AG20443 (cell line): Measurements from ENCODE around the gene ZFP69B.
"Not testable (repeated sequence)": the region's sequence is repeated elsewhere in the genome, so short reads cannot be mapped to it uniquely, and the experiment has no call there.

Experiments used
- DNase-seq: peaks from one replicate; pipeline ENCODE4 v3.0.0; 2012; ENCODE audit warnings: low spot score, mixed read lengths

The ZFP69B gene

DNA sequence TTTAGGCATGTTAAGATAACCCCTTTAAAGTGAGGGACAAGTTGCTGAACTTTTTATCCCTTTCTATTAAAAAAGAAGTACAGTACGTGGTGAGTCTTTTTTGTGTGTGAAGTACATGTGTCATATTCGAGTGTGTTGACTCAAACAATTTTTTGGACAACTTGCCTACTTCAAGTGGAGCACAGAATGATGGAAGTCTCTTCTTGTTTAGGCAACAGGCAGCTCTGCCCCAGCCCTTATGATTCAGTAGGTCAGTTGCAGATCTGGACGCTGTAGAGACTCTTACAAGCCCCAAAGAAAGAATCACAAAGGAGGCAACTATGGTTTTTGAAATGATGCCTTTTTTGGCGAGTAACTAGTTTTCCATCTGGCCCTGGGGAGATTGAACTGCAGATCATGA, 14.4 kb upstream of the ZFP69B start:
- no peak for DNase-seq

DNA sequence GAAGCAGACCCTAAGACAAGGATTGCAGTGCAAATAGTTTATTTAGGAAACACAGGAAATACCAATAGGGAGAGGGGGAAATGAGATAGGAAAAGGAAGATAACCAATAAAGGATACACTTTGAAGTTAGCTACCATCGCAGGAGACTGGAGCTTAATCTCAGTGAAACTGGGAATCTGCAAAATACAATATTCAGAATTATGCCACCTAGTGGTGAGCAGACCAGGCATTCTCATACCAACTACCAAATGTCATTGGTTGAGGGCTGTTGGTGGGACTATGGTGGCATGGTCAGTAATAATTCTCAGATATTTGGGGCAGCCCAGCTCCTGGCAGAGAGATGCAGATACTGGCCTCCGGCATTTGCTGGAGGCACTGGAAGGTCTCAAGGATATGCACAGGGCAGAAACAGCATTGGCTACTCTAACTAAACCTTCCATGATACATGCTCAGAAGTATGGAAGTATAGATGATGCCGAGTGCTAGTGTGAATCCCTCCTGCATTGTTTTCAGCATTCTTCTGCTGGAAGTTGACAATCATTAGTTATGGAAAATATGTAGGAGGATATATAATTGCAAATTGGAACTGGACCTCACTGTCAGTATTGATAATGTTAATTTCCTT, 11.8 kb upstream of the ZFP69B start:
- DNase-seq, result peak; percentile 66

DNA sequence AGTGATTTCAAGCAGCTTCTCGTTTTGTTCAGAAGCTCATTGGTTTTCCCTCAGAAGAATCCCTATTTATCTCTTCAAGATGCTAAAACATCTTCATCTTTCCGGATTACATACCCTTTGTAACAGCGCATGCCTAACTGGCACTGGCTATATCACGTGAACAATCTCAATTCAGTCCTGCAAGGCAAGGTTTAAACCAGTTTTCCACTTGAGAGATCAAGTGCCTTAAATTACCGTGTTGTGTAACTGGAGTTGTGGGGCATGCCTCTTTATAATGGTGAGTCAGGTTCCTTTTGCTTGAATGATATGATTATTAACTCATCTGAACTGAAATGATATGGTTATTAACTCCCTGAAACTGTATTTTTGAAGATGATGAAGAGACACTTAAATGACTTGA, 11.0 kb upstream of the ZFP69B start:
- DNase-seq, result no peak

DNA sequence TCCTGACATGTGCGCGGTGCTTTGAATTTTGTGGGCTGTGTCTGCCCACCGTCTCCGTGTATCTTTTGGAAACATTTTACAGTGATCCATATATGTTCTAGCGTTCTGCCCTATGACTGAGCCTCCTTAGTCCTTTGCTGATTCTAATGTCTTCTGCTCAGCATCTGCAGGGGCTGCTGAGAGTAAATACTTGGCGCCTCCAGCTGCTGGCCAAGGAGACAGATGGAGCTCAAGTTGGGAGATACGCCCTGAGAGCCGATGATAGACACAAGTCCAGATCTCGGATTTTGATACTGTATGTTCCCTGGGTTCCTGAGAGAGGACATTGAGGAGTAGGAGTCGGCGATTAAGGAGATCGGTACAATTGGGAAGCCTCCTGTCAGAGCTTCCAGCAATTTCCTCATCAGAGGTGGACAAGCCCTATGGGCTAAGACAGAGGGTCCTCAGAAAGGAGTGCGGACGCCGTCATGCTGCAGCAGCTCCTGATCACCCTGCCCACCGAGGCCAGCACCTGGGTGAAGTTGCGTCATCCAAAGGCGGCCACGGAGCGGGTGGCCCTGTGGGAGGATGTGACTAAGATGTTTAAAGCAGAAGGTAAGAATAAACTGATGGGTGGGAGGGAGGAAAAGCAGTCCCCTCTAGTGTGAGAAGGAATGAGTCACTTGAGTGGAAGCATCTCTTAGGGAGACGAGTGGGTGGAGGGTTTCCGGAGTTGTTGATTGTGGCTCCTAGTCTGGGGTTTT, 390 bp downstream of the ZFP69B start:
- peak; percentile 25 for DNase-seq

DNA sequence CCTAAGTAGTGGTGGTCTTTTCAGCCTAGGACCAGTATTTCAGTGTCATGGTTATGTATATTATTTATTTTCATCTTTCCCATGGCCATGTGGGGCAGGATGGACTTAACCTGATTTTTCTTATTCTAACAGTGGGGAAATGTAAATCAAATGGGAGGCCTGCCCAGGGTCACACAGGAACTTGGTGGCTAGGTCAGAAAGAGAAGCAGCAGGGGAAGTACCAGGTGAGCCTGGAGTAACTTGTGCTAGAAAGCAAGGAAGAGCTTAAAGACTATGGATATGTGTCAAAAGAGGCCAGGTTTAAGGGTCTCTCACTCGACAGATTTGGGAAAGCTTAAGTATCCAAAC, 936 bp downstream of the ZFP69B start:
- DNase-seq, result no peak

DNA sequence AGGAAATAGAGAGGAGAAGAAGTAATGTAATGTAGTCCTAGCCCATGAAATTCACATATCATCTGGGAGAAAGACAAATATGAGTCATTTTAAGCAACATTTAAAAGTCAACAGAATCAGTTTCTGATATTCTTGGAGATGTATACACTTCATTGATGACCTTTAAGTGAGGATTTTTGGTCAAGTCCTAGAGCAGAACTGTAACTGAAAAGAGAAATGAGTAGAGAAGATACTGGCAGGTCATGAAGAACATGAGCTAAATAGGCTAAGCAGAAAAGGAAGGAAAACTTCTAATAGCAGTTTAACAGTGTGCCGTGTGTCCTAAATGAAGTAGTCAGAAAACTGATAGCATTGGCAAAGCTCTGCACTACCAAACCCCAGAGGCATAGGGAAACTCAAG, 4.6 kb downstream of the ZFP69B start:
- no peak for DNase-seq

DNA sequence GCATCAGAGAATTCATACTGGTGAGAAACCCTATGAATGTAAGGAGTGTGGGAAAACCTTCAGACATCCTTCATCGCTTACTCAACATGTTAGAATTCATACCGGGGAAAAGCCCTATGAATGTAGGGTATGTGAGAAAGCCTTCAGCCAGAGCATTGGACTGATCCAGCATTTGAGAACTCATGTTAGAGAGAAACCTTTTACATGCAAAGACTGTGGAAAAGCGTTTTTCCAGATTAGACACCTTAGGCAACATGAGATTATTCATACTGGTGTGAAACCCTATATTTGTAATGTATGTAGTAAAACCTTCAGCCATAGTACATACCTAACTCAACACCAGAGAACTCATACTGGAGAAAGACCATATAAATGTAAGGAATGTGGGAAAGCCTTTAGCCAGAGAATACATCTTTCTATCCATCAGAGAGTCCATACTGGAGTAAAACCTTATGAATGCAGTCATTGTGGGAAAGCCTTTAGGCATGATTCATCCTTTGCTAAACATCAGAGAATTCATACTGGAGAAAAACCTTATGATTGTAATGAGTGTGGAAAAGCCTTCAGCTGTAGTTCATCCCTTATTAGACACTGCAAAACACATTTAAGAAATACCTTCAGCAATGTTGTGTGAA, 12.8 kb downstream of the ZFP69B start:
- DNase-seq, result no peak

DNA sequence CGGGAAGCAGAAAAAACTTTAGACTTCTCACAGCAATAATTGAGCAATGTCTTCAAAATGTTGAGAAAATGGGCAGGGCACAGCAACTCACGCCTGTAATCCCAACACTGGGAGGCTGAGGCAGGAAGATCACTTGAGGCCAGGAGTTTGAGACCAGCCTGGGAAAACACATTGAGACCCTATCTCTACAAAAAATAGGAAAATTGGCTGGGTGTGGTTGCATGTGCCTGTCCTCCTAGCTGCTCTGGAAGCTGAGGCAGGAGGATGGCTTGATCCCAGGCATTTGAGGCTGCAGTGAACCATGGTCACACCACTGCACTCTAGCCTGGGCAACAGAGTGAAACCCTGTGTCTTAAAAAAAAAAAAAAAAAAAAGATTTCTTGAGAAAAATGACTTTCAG, 19.1 kb downstream of the ZFP69B start:
- DNase-seq, result no peak

DNA sequence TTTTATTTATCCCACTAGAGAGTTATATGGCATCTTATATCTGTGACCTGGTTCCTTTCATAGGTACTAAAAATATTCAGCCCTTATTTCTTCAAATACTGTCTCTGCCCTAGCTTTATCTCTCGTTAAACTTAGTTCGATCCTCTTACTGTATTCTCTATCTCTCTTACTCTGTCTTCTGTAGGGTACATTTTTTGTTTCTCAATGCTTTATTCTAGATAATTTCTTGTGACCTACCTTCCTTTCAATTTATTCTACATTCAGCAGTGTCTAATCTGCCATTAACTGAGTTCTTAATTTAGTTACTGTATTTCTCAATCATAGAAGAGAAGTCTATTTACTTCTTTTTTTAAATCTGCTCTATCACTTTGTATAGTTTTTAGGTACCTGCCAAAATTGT, 25.0 kb downstream of the ZFP69B start:
- no peak for DNase-seq

DNA sequence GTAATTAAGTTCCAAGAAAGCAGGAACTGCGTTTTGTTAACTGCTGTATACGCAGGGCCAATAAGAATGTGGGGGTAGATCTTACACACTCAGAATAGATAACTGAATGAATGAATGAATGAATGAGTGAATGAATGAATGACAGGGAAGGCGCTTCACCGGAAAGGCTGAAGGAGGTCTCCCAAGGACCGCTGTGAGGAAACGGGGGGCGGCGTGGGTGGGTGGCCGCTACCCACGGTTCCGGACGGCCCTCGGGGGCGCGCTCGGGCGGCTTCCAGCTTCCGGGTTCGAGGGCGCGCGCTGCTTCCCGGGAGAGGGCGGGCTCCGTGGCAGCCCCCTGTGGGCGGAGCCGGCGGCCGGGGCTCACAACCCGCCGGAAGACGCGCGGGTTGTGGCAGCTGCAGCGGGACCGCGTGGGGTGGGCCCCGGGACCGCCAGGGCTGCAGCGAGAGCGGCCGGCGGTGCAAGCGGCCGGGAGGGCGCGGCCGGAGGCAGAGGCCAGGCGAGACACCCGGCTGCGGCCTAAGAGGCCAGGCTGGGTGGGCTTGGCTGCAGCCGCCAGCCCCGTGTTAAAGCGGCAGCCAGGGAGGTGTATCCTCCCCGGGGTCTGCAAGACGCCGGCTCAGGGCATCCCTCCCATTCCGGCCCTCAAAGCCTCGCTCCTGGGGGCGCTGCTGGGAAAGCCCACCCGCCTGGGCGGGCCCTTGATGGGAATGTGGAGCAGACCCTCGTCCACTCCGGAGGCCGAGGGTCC, 26.8 kb downstream of the ZFP69B start, which contains the start of gene ZFP69:
Gene ZFP69, plus strand, starts transcription at position 367 of the 754 bp plus-strand sequence. CDS start 2,072 bp downstream, outside the sequence.
- DNase-seq, result peak; percentile 96

DNA sequence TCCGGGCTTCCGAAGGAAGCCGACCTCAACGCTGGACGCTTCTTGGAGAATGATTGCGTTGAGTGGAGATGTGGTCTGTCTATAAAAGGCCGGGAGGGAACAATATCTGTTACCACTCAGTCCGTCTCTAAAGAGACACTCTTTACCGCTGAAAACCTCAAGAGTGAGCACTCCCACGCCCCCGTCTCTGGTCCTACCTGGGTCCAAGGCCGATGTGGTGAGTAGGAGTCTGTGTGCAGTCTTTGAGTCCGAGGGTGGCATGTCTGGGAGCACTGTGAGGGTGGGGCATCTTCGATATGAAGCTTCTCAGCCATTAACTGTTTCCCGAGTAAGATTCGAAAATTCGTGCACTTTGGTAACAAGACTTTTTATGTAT, 27.4 kb downstream of the ZFP69B start:
- DNase-seq, result peak; percentile 32

DNA sequence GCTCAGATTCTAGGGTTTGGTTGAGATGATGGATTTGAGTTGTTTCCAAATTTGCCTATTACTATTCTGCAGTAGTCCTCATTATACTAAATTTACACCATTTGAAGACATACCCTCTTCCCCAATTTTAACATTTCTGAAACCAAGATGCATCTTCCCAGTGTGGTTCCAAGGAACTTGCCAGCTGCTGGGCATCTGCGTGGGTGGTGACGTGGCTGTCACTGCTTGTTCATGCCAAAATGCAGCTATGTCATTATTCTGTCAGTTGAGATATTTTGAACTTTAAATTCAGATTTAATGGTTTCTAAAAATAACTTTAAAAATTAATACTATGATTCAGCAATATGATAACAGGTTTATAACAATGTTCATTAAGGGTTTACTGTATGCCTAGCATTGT, 28.0 kb downstream of the ZFP69B start:
- peak; percentile 21 for DNase-seq

DNA sequence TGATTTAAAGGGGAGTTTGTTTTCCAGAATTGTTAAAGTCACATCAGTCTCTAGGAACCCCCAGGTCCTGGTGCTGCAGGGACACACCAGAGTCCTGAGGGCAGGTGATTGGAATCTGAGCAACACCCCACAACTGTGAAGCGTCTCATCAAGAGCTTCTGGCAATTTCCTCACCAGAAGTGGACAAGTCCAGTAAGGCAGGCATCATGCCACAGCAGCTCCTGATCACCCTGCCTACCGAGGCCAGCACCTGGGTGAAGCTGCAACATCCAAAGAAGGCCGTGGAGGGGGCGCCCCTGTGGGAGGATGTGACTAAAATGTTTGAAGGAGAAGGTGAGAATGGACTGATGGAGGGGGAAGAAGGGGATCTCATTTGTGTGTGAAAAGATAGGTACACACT, 28.9 kb downstream of the ZFP69B start:
- no peak for DNase-seq

DNA sequence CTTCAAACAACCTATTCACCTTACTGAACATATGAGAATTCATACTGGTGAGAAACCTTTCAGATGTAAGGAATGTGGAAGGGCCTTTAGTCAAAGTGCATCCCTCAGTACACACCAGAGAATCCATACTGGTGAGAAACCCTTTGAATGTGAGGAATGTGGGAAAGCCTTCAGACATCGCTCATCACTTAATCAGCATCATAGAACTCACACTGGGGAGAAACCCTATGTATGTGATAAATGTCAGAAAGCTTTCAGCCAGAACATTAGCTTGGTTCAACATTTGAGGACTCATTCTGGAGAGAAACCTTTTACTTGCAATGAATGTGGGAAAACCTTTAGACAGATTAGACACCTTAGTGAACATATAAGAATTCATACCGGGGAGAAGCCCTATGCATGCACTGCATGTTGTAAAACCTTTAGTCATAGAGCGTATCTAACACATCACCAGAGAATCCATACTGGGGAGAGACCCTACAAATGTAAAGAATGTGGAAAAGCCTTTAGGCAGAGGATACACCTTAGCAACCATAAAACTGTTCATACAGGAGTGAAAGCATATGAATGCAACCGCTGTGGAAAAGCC, 45.1 kb downstream of the ZFP69B start:
- DNase-seq, result no peak

DNA sequence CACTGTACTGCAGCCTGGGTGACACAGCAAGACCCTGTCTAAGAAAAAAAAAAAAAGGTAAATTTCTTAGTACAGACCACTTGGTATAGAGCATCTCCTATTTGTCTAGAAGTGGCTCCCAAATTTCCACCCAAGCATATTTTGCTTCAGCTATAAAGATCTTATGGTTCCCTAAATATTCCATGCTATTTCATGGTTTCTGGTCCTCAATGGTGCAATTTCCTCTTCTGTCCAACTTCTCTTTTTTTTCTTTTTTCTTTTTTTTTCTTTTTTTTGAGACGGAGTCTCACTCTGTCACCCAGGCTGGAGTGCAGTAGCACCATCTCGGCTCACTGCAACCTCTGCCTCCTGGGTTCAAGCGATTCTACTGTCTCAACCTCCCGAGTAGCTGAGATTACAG, 52.4 kb downstream of the ZFP69B start:
- DNase-seq, result not testable (repeated sequence)

DNA sequence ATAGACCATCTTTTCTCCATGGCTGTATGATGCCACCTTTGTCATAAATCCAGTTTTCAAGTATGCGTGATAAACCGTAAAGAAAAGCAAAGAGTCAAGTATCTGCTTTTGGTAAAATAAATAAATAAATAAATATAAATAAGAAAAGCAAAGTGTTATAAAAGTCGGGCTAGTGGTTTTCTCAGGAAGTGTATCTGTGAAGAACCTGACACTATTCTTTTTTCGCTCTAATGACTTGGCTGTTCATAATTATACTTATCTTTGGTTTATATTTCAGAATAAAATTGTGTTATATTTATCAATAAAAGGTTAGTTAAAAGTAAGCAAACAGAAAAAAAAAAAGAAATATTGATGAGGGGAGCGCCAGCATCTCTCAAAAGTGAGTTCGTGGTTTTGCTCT, 57.7 kb downstream of the ZFP69B start:
- no peak for DNase-seq

DNA sequence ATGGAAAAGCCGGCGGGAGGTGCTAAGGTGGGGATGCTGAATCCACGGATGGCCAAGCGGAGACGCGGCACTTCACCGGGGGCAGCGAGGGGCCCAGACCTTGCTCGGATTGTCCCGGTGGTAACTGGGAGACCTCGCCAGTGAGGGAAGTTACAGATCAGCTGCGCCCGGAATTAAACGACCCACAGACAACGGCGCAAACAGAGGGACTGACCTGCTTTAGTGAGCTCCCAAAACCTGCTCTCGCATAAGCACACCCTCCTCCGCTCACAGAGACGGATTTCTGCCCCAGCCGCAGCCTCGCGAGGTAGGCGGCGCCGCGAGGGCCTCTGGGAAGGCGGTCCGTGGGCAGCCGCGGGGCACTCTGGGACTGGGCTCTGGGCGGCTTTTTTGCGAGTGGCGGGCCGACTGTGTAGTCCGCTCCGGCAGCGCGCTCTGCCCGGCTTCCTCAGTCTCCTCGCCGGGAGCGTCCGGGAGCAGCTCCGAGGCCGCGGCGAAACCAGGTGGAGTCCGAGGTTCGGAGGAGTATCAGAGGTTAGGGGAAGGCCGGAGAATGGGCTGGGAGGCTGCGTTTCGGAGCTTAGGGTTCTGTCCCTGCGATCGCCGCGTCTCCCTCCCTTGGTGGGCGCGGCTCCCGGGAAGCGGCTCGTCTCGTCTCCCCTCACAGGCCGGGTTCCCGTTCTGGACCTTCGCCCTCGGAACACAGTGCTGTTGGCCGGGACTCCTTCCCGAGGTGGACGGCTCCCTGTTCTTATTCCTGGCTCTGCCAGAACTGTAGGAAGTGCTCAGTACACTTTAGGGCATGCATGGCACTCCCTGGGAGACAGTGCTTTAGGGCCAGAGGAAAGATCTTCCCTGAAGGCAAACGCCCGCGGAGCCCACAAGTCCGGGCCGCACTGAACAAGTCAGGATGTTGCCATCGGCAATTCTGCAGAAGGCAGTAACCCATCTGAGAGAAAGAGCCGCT, 58.4 kb downstream of the ZFP69B start, which contains the start of gene EXO5:
Gene EXO5, plus strand, starts transcription at position 393 of the 967 bp plus-strand sequence. CDS start 5,778 bp downstream, outside the sequence.
- DNase-seq, result peak; percentile 94
